NCI-H1092 (cell line): ENCODE results near the gene CPA4.
"Not testable (repeated sequence)": the region's sequence is repeated elsewhere in the genome, so short reads cannot be mapped to it uniquely, and the experiment has no call there.

ENCODE experiments used
- DNase-seq: peaks from one replicate; lab custom pipeline; 2025; lab: John Stamatoyannopoulos, UW

The CPA4 gene

GRCh38 chr7:130292682-130293257 lies at the start of gene CPA4:
Gene CPA4, plus strand, starts transcription at chr7:130293161. Its CDS starts 20 bp downstream, at chr7:130293181.
- no peak for DNase-seq

- DNase-seq, result not testable (repeated sequence)
Measured at GRCh38 chr7:130243486-130243885, 49.5 kb upstream of the CPA4 start.

GRCh38 chr7:130246491-130246890 lies 46.5 kb upstream of the CPA4 start:
- DNase-seq, result not testable (repeated sequence)

GRCh38 chr7:130248842-130249241 lies 44.1 kb upstream of the CPA4 start:
- not testable (repeated sequence) for DNase-seq

- not testable (repeated sequence) for DNase-seq
Measured at GRCh38 chr7:130249626-130250025, 43.3 kb upstream of the CPA4 start.

GRCh38 chr7:130254555-130254954 lies 38.4 kb upstream of the CPA4 start:
- DNase-seq, result no peak

GRCh38 chr7:130256704-130257103 lies 36.3 kb upstream of the CPA4 start:
- no peak for DNase-seq

GRCh38 chr7:130258494-130259078 lies 34.4 kb upstream of the CPA4 start:
- DNase-seq, result no peak

GRCh38 chr7:130262448-130262847 lies 30.5 kb upstream of the CPA4 start:
- no peak for DNase-seq

- no peak for DNase-seq
Measured at GRCh38 chr7:130263130-130263529, 29.8 kb upstream of the CPA4 start.

- no peak for DNase-seq
Measured at GRCh38 chr7:130266258-130266960, 26.6 kb upstream of the CPA4 start, which contains the start of gene CPA2. Gene CPA2, plus strand, starts transcription at chr7:130266863. Its CDS starts 19 bp downstream, at chr7:130266882.

GRCh38 chr7:130266961-130267321 lies 26.0 kb upstream of the CPA4 start:
- no peak for DNase-seq

- DNase-seq, result no peak
Measured at GRCh38 chr7:130268463-130269317, 24.3 kb upstream of the CPA4 start.

- DNase-seq, result no peak
Measured at GRCh38 chr7:130269318-130269694, 23.7 kb upstream of the CPA4 start.

- DNase-seq, result no peak
Measured at GRCh38 chr7:130270947-130271800, 21.8 kb upstream of the CPA4 start.

GRCh38 chr7:130272381-130273080 lies 20.4 kb upstream of the CPA4 start:
- DNase-seq, result peak; percentile 83

- peak; percentile 96 for DNase-seq
Measured at GRCh38 chr7:130273081-130273932, 19.7 kb upstream of the CPA4 start.

- DNase-seq, result peak; percentile 78
Measured at GRCh38 chr7:130273933-130274255, 19.1 kb upstream of the CPA4 start.

GRCh38 chr7:130274296-130274695 lies 18.7 kb upstream of the CPA4 start:
- DNase-seq, result no peak

- peak; percentile 74 for DNase-seq
Measured at GRCh38 chr7:130274983-130275591, 17.9 kb upstream of the CPA4 start.
